HUES6 (cell line): ENCODE results near the gene REG1B.

Experiments used
- H3K27ac ChIP-seq: 2 replicates; pipeline ENCODE4 v1.7.0; 2013; ENCODE audit warnings: low read depth, mild to moderate bottlenecking, low read length, inconsistent platforms
- H3K27me3 ChIP-seq: 2 replicates; pipeline ENCODE4 v1.6.1; 2013; ENCODE audit warnings: low read length; ENCODE audit not compliant: control insufficient read depth, insufficient read depth
- H3K36me3 ChIP-seq: 2 replicates; pipeline ENCODE4 v1.6.1; 2013; ENCODE audit warnings: low read length; ENCODE audit not compliant: control insufficient read depth, insufficient read depth
- H3K4me1 ChIP-seq: 2 replicates; pipeline ENCODE4 v1.6.1; 2013; ENCODE audit warnings: low read length; ENCODE audit not compliant: control insufficient read depth, insufficient read depth
- H3K4me3 ChIP-seq: 2 replicates; pipeline ENCODE4 v1.5.1; 2013; ENCODE audit warnings: low read depth, low read length
- H3K9ac ChIP-seq: one replicate; pipeline ENCODE4 v1.6.1; 2013; ENCODE audit warnings: mild to moderate bottlenecking, low read length
- H3K9me3 ChIP-seq: 2 replicates; pipeline ENCODE4 v1.6.1; 2013; ENCODE audit warnings: low read depth, low read length; ENCODE audit not compliant: control insufficient read depth, insufficient read depth

The REG1B gene

GRCh38 chr2:79087785-79088364, at the start of gene REG1B:
TSS of gene REG1B (minus strand) at chr2:79087993. CDS start at chr2:79087612, 381 bp downstream.
- 0 out of 2 replicates have a peak, but pooled peaks cover 9% of the 10 kb centered on the region for H3K4me1 ChIP-seq
- no peaks in the 10 kb centered on the region for H3K9me3 ChIP-seq
- no peak within 1 kb of the TSS for H3K27ac ChIP-seq

GRCh38 chr2:79131687-79132086, 43.9 kb upstream of the REG1B start:
- H3K9ac ChIP-seq, result no peak overlapping the region
- H3K9me3 ChIP-seq, result no peaks in the 10 kb centered on the region
- no peak overlapping the region for H3K27ac ChIP-seq
- H3K4me3 ChIP-seq, result no peak overlapping the region
- H3K4me1 ChIP-seq, result no peaks in the 10 kb centered on the region
- H3K36me3 ChIP-seq, result no peaks in the 10 kb centered on the region
- H3K27me3 ChIP-seq, result no peaks in the 10 kb centered on the region

More at GRCh38 chr2:79087785-79088364, at the start of gene REG1B:
- no peak within 1 kb of the TSS for H3K9ac ChIP-seq
- no peaks in the 10 kb centered on the region for H3K27me3 ChIP-seq
- H3K36me3 ChIP-seq, result no peaks in the 10 kb centered on the region
- H3K4me3 ChIP-seq, result no peak within 1 kb of the TSS

GRCh38 chr2:79129804-79130203, 42.0 kb upstream of the REG1B start:
- H3K27ac ChIP-seq, result no peak overlapping the region
- no peaks in the 10 kb centered on the region for H3K36me3 ChIP-seq
- H3K9me3 ChIP-seq, result no peaks in the 10 kb centered on the region
- H3K27me3 ChIP-seq, result no peaks in the 10 kb centered on the region
- no peak overlapping the region for H3K9ac ChIP-seq
- H3K4me1 ChIP-seq, result no peaks in the 10 kb centered on the region
- H3K4me3 ChIP-seq, result no peak overlapping the region

- Histone ChIP-seq H3K9ac (no peak overlapping the region), H3K27me3 (no peaks in the 10 kb centered on the region), H3K27ac (no peak overlapping the region), H3K4me1 (no peaks in the 10 kb centered on the region), H3K4me3 (no peak overlapping the region), H3K9me3 (no peaks in the 10 kb centered on the region), H3K36me3 (no peaks in the 10 kb centered on the region)
These were observed 41.5 kb upstream of the REG1B start for GRCh38 chr2:79129260-79129659.

- no peak overlapping the region for H3K9ac ChIP-seq
- H3K27ac ChIP-seq, result no peak overlapping the region
- H3K4me3 ChIP-seq, result no peak overlapping the region
- no peaks in the 10 kb centered on the region for H3K9me3 ChIP-seq
- H3K27me3 ChIP-seq, result no peaks in the 10 kb centered on the region
- no peaks in the 10 kb centered on the region for H3K4me1 ChIP-seq
- no peaks in the 10 kb centered on the region for H3K36me3 ChIP-seq
These were observed 40.6 kb upstream of the REG1B start for GRCh38 chr2:79128406-79128805.

- no peak overlapping the region for H3K27ac ChIP-seq
- no peak overlapping the region for H3K9ac ChIP-seq
These were observed 37.9 kb upstream of the REG1B start for GRCh38 chr2:79125721-79125985.

GRCh38 chr2:79124907-79125720, 37.3 kb upstream of the REG1B start:
- no peaks in the 10 kb centered on the region for H3K4me1 ChIP-seq
- H3K9me3 ChIP-seq, result no peaks in the 10 kb centered on the region
- H3K36me3 ChIP-seq, result no peaks in the 10 kb centered on the region
- H3K4me3 ChIP-seq, result no peak overlapping the region
- H3K9ac ChIP-seq, result no peak overlapping the region
- no peaks in the 10 kb centered on the region for H3K27me3 ChIP-seq
- no peak overlapping the region for H3K27ac ChIP-seq

More at GRCh38 chr2:79125721-79125985, 37.9 kb upstream of the REG1B start:
- no peaks in the 10 kb centered on the region for H3K27me3 ChIP-seq
- H3K9me3 ChIP-seq, result no peaks in the 10 kb centered on the region
- no peaks in the 10 kb centered on the region for H3K4me1 ChIP-seq
- no peaks in the 10 kb centered on the region for H3K36me3 ChIP-seq
- H3K4me3 ChIP-seq, result no peak overlapping the region

- no peaks in the 10 kb centered on the region for H3K36me3 ChIP-seq
- no peaks in the 10 kb centered on the region for H3K27me3 ChIP-seq
These were observed 34.9 kb upstream of the REG1B start for GRCh38 chr2:79122676-79123075.

GRCh38 chr2:79120194-79120713, 32.5 kb upstream of the REG1B start, which contains the start of gene REG1A:
TSS of gene REG1A (plus strand) at chr2:79120488. CDS start at chr2:79120862, 374 bp downstream.
- no peaks in the 10 kb centered on the region for H3K9me3 ChIP-seq
- no peak within 1 kb of the TSS for H3K9ac ChIP-seq
- H3K36me3 ChIP-seq, result no peaks in the 10 kb centered on the region
- H3K4me3 ChIP-seq, result no peak within 1 kb of the TSS
- no peaks in the 10 kb centered on the region for H3K27me3 ChIP-seq
- H3K27ac ChIP-seq, result no peak within 1 kb of the TSS
- no peaks in the 10 kb centered on the region for H3K4me1 ChIP-seq

More at GRCh38 chr2:79122676-79123075, 34.9 kb upstream of the REG1B start:
- no peak overlapping the region for H3K9ac ChIP-seq
- no peak overlapping the region for H3K4me3 ChIP-seq
- H3K9me3 ChIP-seq, result no peaks in the 10 kb centered on the region
- no peak overlapping the region for H3K27ac ChIP-seq
- H3K4me1 ChIP-seq, result no peaks in the 10 kb centered on the region

GRCh38 chr2:79116997-79117928, 29.5 kb upstream of the REG1B start:
- no peaks in the 10 kb centered on the region for H3K36me3 ChIP-seq
- no peaks in the 10 kb centered on the region for H3K27me3 ChIP-seq
- no peaks in the 10 kb centered on the region for H3K9me3 ChIP-seq
- no peak overlapping the region for H3K9ac ChIP-seq
- no peak overlapping the region for H3K4me3 ChIP-seq
- no peak overlapping the region for H3K27ac ChIP-seq
- no peaks in the 10 kb centered on the region for H3K4me1 ChIP-seq
